Endothelial cell of umbilical vein (primary cell): Measurements from ENCODE around the gene BTBD2. TPM values are rescaled to one million over a fixed set of nuclear protein-coding genes. Genes with fewer than 3 reads are reported as not detected.

Experiments
- BruUV-seq: library from RNA; stranded (reverse); fragments of 400-500 nt; replicated peaks from 2 replicates; lab custom pipeline; 2021; lab: Mats Ljungman, UMichigan
- CTCF ChIA-PET: fragments of 300-600, 350-600 bp; sonication (Branson Sonifier 250); formaldehyde crosslinking; loops from one replicate; lab custom pipeline; 2021; ENCODE audit warnings: antibody characterized with exemption, inconsistent platforms; lab: Charles Lee
- POLR2A ChIA-PET: fragments of 300-600, 350-600 bp; sonication (Branson Sonifier 250); formaldehyde crosslinking; loops from one replicate; lab custom pipeline; 2021; ENCODE audit warnings: antibody characterized with exemption, inconsistent platforms; lab: Charles Lee
- DNase-seq: peaks from one replicate; pipeline ENCODE4 v3.0.0-alpha.2; 2011; ENCODE audit warnings: low read depth, low spot score
- FAIRE-seq: peaks from 2 replicates; lab custom pipeline; 2011; peaks lifted over from hg19 to GRCh38; lab: Jason Lieb, UNC
- H2AFZ ChIP-seq: 2 replicates; pipeline ENCODE4 v1.6.0; 2012; ENCODE audit warnings: low read depth, low read length, control low read depth, inconsistent platforms
- H3K27ac ChIP-seq: 2 replicates; pipeline ENCODE4 v1.5.1; 2011; ENCODE audit warnings: low read depth, mild to moderate bottlenecking, control low read depth, low read length, moderate library complexity; ENCODE audit not compliant: insufficient read depth
- H3K27me3 ChIP-seq, 2 experiments: 2 replicates each; pipeline versions ENCODE4 v1.6.0 to v1.6.1; 2011; ENCODE audit warnings: low read length in 2 of 2, mixed read lengths in 1 of 2; ENCODE audit not compliant: control insufficient read depth in 2 of 2, insufficient read depth in 2 of 2
- H3K36me3 ChIP-seq, 2 experiments: 2 replicates in 1 of 2; 3 replicates in 1 of 2; pipeline ENCODE4 v1.5.1; 2011; ENCODE audit warnings: low read length in 2 of 2, mild to moderate bottlenecking in 1 of 2, moderate library complexity in 1 of 2; ENCODE audit not compliant: control insufficient read depth in 2 of 2, insufficient read depth in 2 of 2; ENCODE audit errors: extremely low read depth in 1 of 2
- H3K4me1 ChIP-seq: 3 replicates; pipeline ENCODE4 v1.5.1; 2011; ENCODE audit warnings: mild to moderate bottlenecking, low read length; ENCODE audit not compliant: control insufficient read depth, insufficient read depth; ENCODE audit errors: extremely low read depth
- H3K4me2 ChIP-seq: 2 replicates; pipeline ENCODE4 v1.6.1; 2011; ENCODE audit warnings: low read length, control low read depth, mixed read lengths; ENCODE audit not compliant: insufficient read depth
- H3K4me3 ChIP-seq, 3 experiments: fragments of 200-600 bp in 1 of 3; sonication (generic), shearing (Covaris generic) in 1 of 3; replicated peaks in 1 of 3; 2 replicates each; pipeline ENCODE4 v1.5.1; 2011 to 2016; ENCODE audit warnings: control low read depth in 3 of 3, low read length in 3 of 3, mild to moderate bottlenecking in 2 of 3, inconsistent platforms in 1 of 3, low read depth in 1 of 3, moderate library complexity in 1 of 3; ENCODE audit not compliant: insufficient read depth in 1 of 3
- H3K79me2 ChIP-seq: 2 replicates; pipeline ENCODE4 v1.6.0; 2012; ENCODE audit warnings: low read length, inconsistent platforms; ENCODE audit not compliant: control insufficient read depth, insufficient read depth
- H3K9ac ChIP-seq: replicated peaks from 2 replicates; pipeline ENCODE3; 2011; ENCODE audit warnings: low read length, control low read depth; ENCODE audit not compliant: insufficient read depth; ENCODE audit errors: extremely low read depth
- H3K9me1 ChIP-seq: replicated peaks from 3 replicates; pipeline ENCODE4 v1.6.0; 2011; ENCODE audit warnings: mild to moderate bottlenecking, low read length; ENCODE audit not compliant: control insufficient read depth, insufficient read depth; ENCODE audit errors: extremely low read depth
- H3K9me3 ChIP-seq: replicated peaks from 2 replicates; pipeline ENCODE4 v1.5.1; 2012; ENCODE audit warnings: low read length, inconsistent platforms; ENCODE audit not compliant: control insufficient read depth, insufficient read depth
- H4K20me1 ChIP-seq: replicated peaks from 2 replicates; pipeline ENCODE3; 2011; ENCODE audit warnings: mild to moderate bottlenecking, low read length; ENCODE audit not compliant: control insufficient read depth, insufficient read depth; ENCODE audit errors: extremely low read depth
- CTCF ChIP-seq, 2 donors: IDR thresholded peaks; 1 replicate in 1 of 2; 2 replicates in 1 of 2; pipeline ENCODE4 v1.5.1; 2011; ENCODE audit warnings: low read length in 2 of 2, mild to moderate bottlenecking in 2 of 2, moderate library complexity in 2 of 2, control low read depth in 1 of 2, inconsistent platforms in 1 of 2, low read depth in 1 of 2; ENCODE audit not compliant: insufficient read depth in 1 of 2; ENCODE audit errors: extremely low read depth in 1 of 2
- EZH2 ChIP-seq: IDR thresholded peaks from 2 replicates; pipeline ENCODE4 v1.6.1; 2012; ENCODE audit warnings: borderline replicate concordance, low read depth, mild to moderate bottlenecking, moderate library complexity, low read length, inconsistent platforms; ENCODE audit not compliant: severe bottlenecking
- FOS ChIP-seq: IDR thresholded peaks from 2 replicates; pipeline ENCODE4 v1.6.1; 2011; ENCODE audit warnings: mild to moderate bottlenecking, low read length, moderate library complexity, borderline replicate concordance; ENCODE audit not compliant: insufficient read depth
- GATA2 ChIP-seq: IDR thresholded peaks from 2 replicates; pipeline ENCODE4 v1.7.0; 2011; ENCODE audit warnings: low read depth, mild to moderate bottlenecking, moderate library complexity, mixed read lengths, low read length; ENCODE audit not compliant: insufficient read length, insufficient read depth
- JUN ChIP-seq: IDR thresholded peaks from 2 replicates; pipeline ENCODE4 v1.6.1; 2011; ENCODE audit warnings: borderline replicate concordance, low read depth; ENCODE audit not compliant: insufficient read length, insufficient read depth
- MAX ChIP-seq: IDR thresholded peaks from 2 replicates; pipeline ENCODE4 v1.6.1; 2011; ENCODE audit not compliant: insufficient read depth, insufficient read length
- MYC ChIP-seq: IDR thresholded peaks from one replicate; pipeline ENCODE4 v1.6.1; 2011; ENCODE audit warnings: mild to moderate bottlenecking, low read depth, low read length
- POLR2A ChIP-seq: IDR thresholded peaks from 2 replicates; pipeline ENCODE4 v1.6.1; 2012; ENCODE audit warnings: low read depth, mild to moderate bottlenecking, control low read depth, low read length
- POLR2AphosphoS5 ChIP-seq: IDR thresholded peaks from 2 replicates; pipeline ENCODE4 v1.6.1; 2012; ENCODE audit warnings: low read depth, mild to moderate bottlenecking, control low read depth, low read length, moderate library complexity; ENCODE audit not compliant: insufficient read depth
- dilution Hi-C: fragments of 300-500 bp; cut with MboI; formaldehyde crosslinking; loops from one replicate; pipeline ENCODE4 v1.15.0; 2019; ENCODE audit warnings: low sequenced_read_pairs; ENCODE audit not compliant: extremely low pct_ligation_motif_present
- intact Hi-C: fragments of 100-400 bp; cut with micrococcal nuclease; formaldehyde crosslinking; loops from one replicate; pipeline ENCODE4 v1.10.0; 2022
- polyA plus RNA-seq, 4 experiments: library from polyadenylated mRNA; depleted of rRNA in 3 of 4; stranded (reverse) in 3 of 4; unstranded in 1 of 4; fragments of >200 nt; gene quantifications; 2 replicates each; pipeline versions ENCODE4 v1.2.1 to v1.2.3, GENCODE V29; 2011 to 2012; ENCODE audit warnings: missing spikeins in 1 of 4
- total RNA-seq: library from RNA; stranded (reverse); gene quantifications from 2 replicates; pipeline ENCODE4 v1.2.3, GENCODE V29; 2021

BTBD2 gene
- total and polyA plus RNA-seq, 2 donors (not counting 3 experiments of a cell fraction or from before 2014, with no cell fraction given) = 59.2 to 78.2 TPM

GRCh38 chr19:1950640-1951039 lies 64.9 kb downstream of the BTBD2 start:
- peaks cover 82% of the 10 kb centered on the region for H3K79me2 ChIP-seq

More at GRCh38 chr19:1950640-1951039, 64.9 kb downstream of the BTBD2 start:
- no peaks in the 10 kb centered on the region for H3K27me3 ChIP-seq
- FAIRE-seq (no peak), DNase-seq (no peak)
- intact Hi-C loops (no loop called here), dilution Hi-C loops (no loop called here)
- ChIA-PET CTCF (no interaction called here), POLR2A (no interaction called here)
- no TSS peak for BruUV-seq
- H3K4me3 ChIP-seq = no peak overlapping the region
- H3K36me3 ChIP-seq = peaks cover 0 to 11% of the 10 kb centered on the region in 2 experiments
- H3K4me2 ChIP-seq = no peak overlapping the region
- TF ChIP-seq GATA2 (no peak), CTCF (IDR thresholded peaks at IDR 0.05; ENCODE audit: extremely low read depth in 1 of 2, insufficient read depth in 1 of 2, low read depth in 1 of 2, low read length in 2 of 2) (no peak), POLR2AphosphoS5 (no peak), FOS (no peak), MAX (no peak), EZH2 (no peak), MYC (no peak), JUN (no peak), POLR2A (no peak)
- no peaks in the 10 kb centered on the region for H3K9me1 ChIP-seq
- H3K9ac ChIP-seq = no peak overlapping the region
- no peak overlapping the region for H2AFZ ChIP-seq
- no peaks in the 10 kb centered on the region for H3K4me1 ChIP-seq
- no peaks in the 10 kb centered on the region for H3K9me3 ChIP-seq
- no peaks in the 10 kb centered on the region for H4K20me1 ChIP-seq
- no peak overlapping the region for H3K27ac ChIP-seq
